PC-3 (cell line): ENCODE results near the gene CCDC171. TPM values are rescaled to one million over a fixed set of nuclear protein-coding genes. Genes with fewer than 3 reads are reported as not detected.

Source experiments
- ATAC-seq: fragments of 200-7000 bp; cut with Tn5 transposase; 2 replicates; pipeline ENCODE4 v1.9.1; 2020; ENCODE audit warnings: mild to moderate bottlenecking, moderate library complexity
- BruUV-seq: library from RNA; stranded (reverse); fragments of 400-500 nt; replicated peaks from 2 replicates; lab custom pipeline; 2021; lab: Mats Ljungman, UMichigan
- CTCF ChIA-PET: fragments of 300-600 bp; sonication (Branson Sonifier 250); formaldehyde crosslinking; loops from one replicate; lab custom pipeline; 2022; ENCODE audit warnings: antibody characterized with exemption; lab: Charles Lee
- POLR2A ChIA-PET: fragments of 300-600 bp; sonication (Branson Sonifier 250); formaldehyde crosslinking; loops from one replicate; lab custom pipeline; 2022; ENCODE audit warnings: antibody characterized with exemption; ENCODE audit not compliant: unreplicated experiment; lab: Charles Lee
- DNase-seq: peaks from one replicate; pipeline ENCODE4 v3.0.0-alpha.2; 2015
- H2AFZ ChIP-seq: fragments of 300-600 bp; sonication (generic); 2 replicates; pipeline ENCODE4 v1.6.0; 2016; ENCODE audit warnings: antibody characterized with exemption, low read length
- H3F3A ChIP-seq: fragments of 300-600 bp; sonication (generic); one replicate; pipeline ENCODE4 v1.6.0; 2017; ENCODE audit warnings: antibody characterized with exemption, low read length, control low read depth, mild to moderate bottlenecking; ENCODE audit not compliant: unreplicated experiment
- H3K27ac ChIP-seq: fragments of 300-600 bp; sonication (generic); 2 replicates; pipeline ENCODE4 v1.5.1; 2016; ENCODE audit warnings: mild to moderate bottlenecking, low read length
- H3K27me3 ChIP-seq: fragments of 300-600 bp; sonication (generic); 2 replicates; pipeline ENCODE4 v1.6.1; 2016; ENCODE audit warnings: low read length, mixed read lengths
- H3K36me3 ChIP-seq: fragments of 300-600 bp; sonication (generic); 2 replicates; pipeline ENCODE4 v1.6.1; 2016; ENCODE audit warnings: low read depth, mixed run types, low read length, mixed read lengths
- H3K4me1 ChIP-seq: fragments of 300-600 bp; sonication (generic); 2 replicates; pipeline ENCODE4 v1.5.1; 2016; ENCODE audit warnings: low read length; ENCODE audit not compliant: insufficient read depth
- H3K4me2 ChIP-seq: fragments of 300-600 bp; sonication (generic); 2 replicates; pipeline ENCODE4 v1.6.0; 2016; ENCODE audit warnings: low read length
- H3K4me3 ChIP-seq: fragments of 300-600 bp; sonication (generic); 2 replicates; pipeline ENCODE4 v1.5.1; 2016; ENCODE audit warnings: mild to moderate bottlenecking, low read length, mixed read lengths
- H3K79me2 ChIP-seq: fragments of 300-600 bp; sonication (generic); 2 replicates; pipeline ENCODE4 v1.6.1; 2017; ENCODE audit warnings: low read length, mixed read lengths
- H3K9ac ChIP-seq: fragments of 300-600 bp; sonication (generic); 2 replicates; pipeline ENCODE4 v1.6.0; 2016; ENCODE audit warnings: mild to moderate bottlenecking, low read length
- H3K9me2 ChIP-seq: fragments of 300-600 bp; sonication (generic); replicated peaks from 2 replicates; pipeline ENCODE4 v1.6.1; 2016; ENCODE audit warnings: mixed run types, low read length, mixed read lengths
- H3K9me3 ChIP-seq: fragments of 300-600 bp; sonication (generic); 2 replicates; pipeline ENCODE4 v1.6.1; 2016; ENCODE audit warnings: low read length, mixed read lengths
- H4K20me1 ChIP-seq: fragments of 300-600 bp; sonication (generic); 2 replicates; pipeline ENCODE4 v1.6.1; 2016; ENCODE audit warnings: low read length, mixed read lengths
- CTCF ChIP-seq: fragments of 300-600 bp; sonication (generic); conservative IDR thresholded peaks from 2 replicates; pipeline ENCODE4 v1.5.1; 2017; ENCODE audit warnings: antibody characterized with exemption, low read depth, mild to moderate bottlenecking, low read length
- EZH2 ChIP-seq: fragments of 300-600 bp; sonication (generic); IDR thresholded peaks from one replicate; pipeline ENCODE4 v1.6.1; 2017; ENCODE audit warnings: antibody characterized with exemption, mild to moderate bottlenecking, low read length; ENCODE audit not compliant: unreplicated experiment
- EZH2phosphoT487 ChIP-seq: fragments of 300-600 bp; sonication (generic); IDR thresholded peaks from 2 replicates; pipeline ENCODE4 v1.6.1; 2018; ENCODE audit warnings: mild to moderate bottlenecking, antibody characterized with exemption, low read length, borderline replicate concordance
- intact Hi-C: fragments of 100-400 bp; cut with micrococcal nuclease; formaldehyde crosslinking; loops from 2 replicates; pipeline ENCODE4 v1.9.0; 2023
- total RNA-seq: library from RNA; depleted of rRNA; stranded (reverse); fragments of >200 nt; gene quantifications from 2 replicates; pipeline ENCODE4 v1.2.3, GENCODE V29; 2014

Gene CCDC171
- total RNA-seq, 1 experiment from 2014 or later, result 2.7 TPM

GRCh38 chr9:15529566-15530324, 23.1 kb upstream of the CCDC171 start:
- ChIA-PET CTCF (no interaction called here), POLR2A (no interaction called here)

GRCh38 chr9:15531380-15531779, 21.5 kb upstream of the CCDC171 start:
- Histone ChIP-seq H3K4me2 (no peak overlapping the region), H3K27me3 (no peaks in the 10 kb centered on the region), H3K9ac (no peak overlapping the region), H3K27ac (no peak overlapping the region), H3K9me2 (no peaks in the 10 kb centered on the region), H3K4me3 (no peak overlapping the region), H4K20me1 (no peaks in the 10 kb centered on the region), H2AFZ (no peak overlapping the region), H3K36me3 (no peaks in the 10 kb centered on the region; the same call in 1 of the 2 replicates), H3K9me3 (no peaks in the 10 kb centered on the region), H3F3A (no peaks in the 10 kb centered on the region), H3K79me2 (no peaks in the 10 kb centered on the region), H3K4me1 (no peaks in the 10 kb centered on the region)
- POLR2A ChIA-PET, result no interaction called here
- no TSS peak for BruUV-seq
- no peak for ATAC-seq
- TF ChIP-seq EZH2 (no peak), CTCF (no peak), EZH2phosphoT487 (no peak)
- intact Hi-C loops, result no loop called here
- CTCF ChIA-PET, result no interaction called here
- DNase-seq, result no peak

More at GRCh38 chr9:15529566-15530324, 23.1 kb upstream of the CCDC171 start:
- Histone ChIP-seq H2AFZ (no peak overlapping the region), H3K4me3 (no peak overlapping the region), H3K27ac (no peak overlapping the region), H3K36me3 (no peaks in the 10 kb centered on the region; the same call in 1 of the 2 replicates), H3K27me3 (no peaks in the 10 kb centered on the region), H3F3A (no peaks in the 10 kb centered on the region), H3K9me2 (no peaks in the 10 kb centered on the region), H4K20me1 (no peaks in the 10 kb centered on the region), H3K9ac (no peak overlapping the region), H3K79me2 (no peaks in the 10 kb centered on the region), H3K4me2 (no peak overlapping the region), H3K9me3 (no peaks in the 10 kb centered on the region), H3K4me1 (no peaks in the 10 kb centered on the region)
- intact Hi-C loops, result no loop called here
- DNase-seq (no peak), ATAC-seq (no peak)
- TF ChIP-seq CTCF (no peak), EZH2 (no peak), EZH2phosphoT487 (no peak)
- no TSS peak for BruUV-seq

GRCh38 chr9:15541872-15542271, 11.0 kb upstream of the CCDC171 start:
- no peaks in the 10 kb centered on the region for H4K20me1 ChIP-seq
- H3F3A ChIP-seq, result no peaks in the 10 kb centered on the region
- peaks cover 13% of the 10 kb centered on the region for H3K4me1 ChIP-seq
- intact Hi-C loops, result loop anchor here (2.0 kb wide), 1 partner anchor 31 kb away; the partner anchor contains the start of gene PSIP1
- H3K79me2 ChIP-seq, result no peaks in the 10 kb centered on the region
- H3K36me3 ChIP-seq, result no peaks in the 10 kb centered on the region
- no peaks in the 10 kb centered on the region for H3K9me3 ChIP-seq
- no peak overlapping the region for H3K9ac ChIP-seq
- H3K9me2 ChIP-seq, result no peaks in the 10 kb centered on the region
- no TSS peak for BruUV-seq
- H3K27me3 ChIP-seq, result no peaks in the 10 kb centered on the region
- ChIA-PET CTCF (no interaction called here), POLR2A (no interaction called here)
- no peak overlapping the region for H3K4me2 ChIP-seq
- TF ChIP-seq EZH2 (no peak), CTCF (no peak), EZH2phosphoT487 (no peak)
- no peak for ATAC-seq
- H2AFZ ChIP-seq, result no peak overlapping the region
- DNase-seq, result no peak
- H3K27ac ChIP-seq, result no peak overlapping the region
- H3K4me3 ChIP-seq, result no peak overlapping the region
